ENCODE measurements around the gene COMMD1.
"Not testable (repeated sequence)": the region's sequence is repeated elsewhere in the genome, so short reads cannot be mapped to it uniquely, and the experiment has no call there.

The COMMD1 gene

GRCh38 chr2:62076980-62077638 is 171.6 kb downstream of the COMMD1 start:
- no peak for DNase-seq

- no peak for DNase-seq
Observed at GRCh38 chr2:62084801-62085200, 179.3 kb downstream of the COMMD1 start.

DNA sequence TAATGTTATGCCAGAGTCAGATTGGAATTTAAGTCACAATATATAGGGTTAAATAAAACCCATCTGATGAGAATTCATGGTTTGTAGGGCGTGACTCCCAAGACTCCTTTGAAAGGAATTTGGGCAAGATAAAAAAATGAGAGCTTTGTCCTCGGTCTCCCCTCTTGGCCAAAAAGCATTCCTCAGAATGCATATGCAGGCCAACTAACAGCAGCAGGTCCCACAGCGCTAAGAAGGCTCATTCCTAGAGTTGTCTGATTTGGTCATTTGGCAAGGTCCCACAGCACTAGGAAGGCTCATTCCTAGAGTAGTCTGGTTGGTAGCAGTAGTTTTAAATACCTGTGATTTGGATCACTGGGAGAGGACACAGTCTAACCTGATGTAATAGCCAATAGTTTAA is 184.2 kb downstream of the COMMD1 start:
- DNase-seq, result no peak

GRCh38 chr2:62091471-62091870 is 186.0 kb downstream of the COMMD1 start:
- DNase-seq, result no peak

- no peak for DNase-seq
Observed at GRCh38 chr2:62099050-62099449, 193.6 kb downstream of the COMMD1 start.

DNA sequence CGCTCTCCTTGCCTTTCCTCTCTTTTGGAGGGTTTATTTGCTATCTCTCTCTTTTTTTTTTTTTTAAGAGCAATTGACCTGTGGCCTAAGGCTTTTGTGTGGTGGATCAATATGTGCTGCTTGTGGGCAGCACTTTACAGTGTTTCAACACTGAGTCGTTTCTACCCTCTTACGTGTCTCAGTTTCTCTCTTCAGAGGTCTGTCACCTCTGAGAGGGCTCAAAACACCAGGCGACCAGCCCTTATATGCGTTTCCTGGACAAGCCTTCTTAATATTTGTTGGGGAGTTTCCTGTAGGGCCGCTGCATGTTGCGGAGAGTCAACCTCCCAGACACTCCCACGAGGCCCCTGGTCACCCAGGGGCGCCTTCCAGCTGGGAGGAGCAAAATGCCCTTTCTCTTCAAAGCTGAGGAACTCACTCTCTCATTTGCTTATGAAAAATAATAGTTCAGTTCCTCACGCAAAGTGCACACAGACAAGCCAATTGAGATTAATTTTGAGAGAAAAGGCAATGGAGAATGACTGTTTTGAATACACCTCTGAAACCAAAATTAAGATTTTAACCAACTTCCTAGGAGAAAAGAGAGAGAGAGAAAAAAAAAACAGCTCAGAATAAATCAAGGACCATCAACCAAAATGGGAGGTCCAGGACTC is 194.2 kb downstream of the COMMD1 start:
- DNase-seq, result no peak

DNA sequence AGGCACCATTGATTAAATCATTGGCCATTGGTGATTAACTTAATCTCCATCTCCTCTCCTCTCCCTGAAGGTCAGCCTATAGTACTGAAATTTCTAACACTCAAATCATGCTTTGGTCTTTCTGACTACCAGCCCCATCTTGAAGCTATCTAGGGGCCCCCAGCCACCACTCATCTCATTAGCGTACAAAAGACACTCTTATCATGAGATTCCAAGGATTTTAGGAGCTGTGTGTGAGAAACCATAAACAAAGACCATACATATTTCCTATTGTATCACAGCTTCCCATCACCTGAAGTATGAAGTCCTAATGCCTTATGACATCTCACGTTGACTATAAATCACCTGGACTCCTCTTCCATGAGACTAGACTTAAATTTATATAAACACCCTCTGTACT is 196.4 kb downstream of the COMMD1 start:
- DNase-seq, result no peak

GRCh38 chr2:62102402-62102920 is 197.0 kb downstream of the COMMD1 start:
- DNase-seq, result no peak

DNA sequence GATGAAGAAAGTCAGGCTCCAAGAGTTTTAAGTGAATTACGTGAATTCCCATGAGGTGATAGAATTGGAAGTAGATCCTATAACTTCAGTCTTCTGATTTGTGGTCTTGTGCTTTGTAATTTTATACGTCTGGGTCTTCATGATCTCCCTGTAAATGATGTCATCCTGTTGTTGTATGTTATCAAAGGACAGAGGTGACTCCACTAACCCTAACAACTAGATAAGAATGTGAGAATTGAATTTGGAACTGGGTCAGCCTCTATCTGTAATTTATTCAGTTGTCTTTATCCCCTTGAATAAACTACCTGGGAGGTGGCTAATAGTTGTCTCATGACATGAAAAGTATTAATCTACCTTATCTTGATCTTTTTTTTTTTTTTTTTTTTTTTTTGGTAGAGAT is 204.1 kb downstream of the COMMD1 start:
- no peak for DNase-seq

DNA sequence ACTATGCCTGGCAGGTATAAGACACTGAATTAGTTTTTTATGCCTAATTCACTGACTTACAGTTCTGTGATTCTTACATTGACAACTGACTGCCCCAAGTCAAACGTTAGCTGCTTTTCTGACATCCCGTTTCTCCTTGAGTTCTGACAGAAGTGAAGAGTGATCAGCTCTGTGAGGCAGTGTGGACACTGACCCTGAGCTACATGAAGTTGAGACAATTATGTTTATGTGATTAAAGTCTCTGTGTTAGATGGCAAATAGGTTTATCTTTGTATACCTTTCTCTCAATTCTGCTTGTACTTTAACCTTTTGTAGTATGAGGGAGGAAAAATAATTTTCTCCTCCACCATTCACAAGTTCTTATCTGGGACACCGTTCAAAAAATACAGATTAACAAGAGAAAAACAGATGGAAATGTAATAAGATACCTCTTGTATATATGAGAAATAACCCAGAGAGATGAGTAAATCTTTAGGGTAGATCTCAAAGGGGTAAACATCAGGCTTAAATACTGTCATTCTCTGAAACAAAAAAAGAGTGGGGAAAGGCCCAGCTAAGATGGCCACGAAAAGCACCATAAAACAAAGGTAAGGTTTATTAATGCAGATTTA is 205.0 kb downstream of the COMMD1 start:
- no peak for DNase-seq

GRCh38 chr2:62112179-62112578 is 206.7 kb downstream of the COMMD1 start:
- no peak for DNase-seq

- no peak for DNase-seq
Observed at GRCh38 chr2:62114564-62114963, 209.1 kb downstream of the COMMD1 start.

DNA sequence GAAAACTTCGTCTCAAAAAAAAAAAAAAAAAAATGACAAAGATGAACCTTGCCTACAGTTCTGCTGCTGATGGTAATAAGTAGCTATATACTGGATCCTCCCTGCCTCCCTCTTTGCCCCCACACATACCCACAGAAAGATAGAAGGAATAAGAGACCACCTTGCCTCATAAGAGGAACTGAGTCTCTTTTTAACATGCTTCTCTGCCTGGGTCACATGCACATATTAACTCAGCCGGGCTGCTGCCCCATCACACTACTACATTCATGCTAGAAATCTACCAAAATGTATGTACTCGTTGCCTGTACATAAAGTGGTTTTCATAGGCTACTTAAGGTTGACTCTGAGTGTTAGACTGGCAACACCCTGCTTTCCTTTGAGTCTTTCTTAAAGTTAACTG is 211.5 kb downstream of the COMMD1 start:
- no peak for DNase-seq

- DNase-seq, result no peak
Observed at GRCh38 chr2:62118160-62118559, 212.7 kb downstream of the COMMD1 start.

GRCh38 chr2:62119311-62119974 is 214.0 kb downstream of the COMMD1 start:
- DNase-seq, result no peak

GRCh38 chr2:62126239-62126638 is 220.8 kb downstream of the COMMD1 start:
- DNase-seq, result not testable (repeated sequence)

GRCh38 chr2:62133320-62133823 is 227.9 kb downstream of the COMMD1 start:
- DNase-seq, result no peak

DNA sequence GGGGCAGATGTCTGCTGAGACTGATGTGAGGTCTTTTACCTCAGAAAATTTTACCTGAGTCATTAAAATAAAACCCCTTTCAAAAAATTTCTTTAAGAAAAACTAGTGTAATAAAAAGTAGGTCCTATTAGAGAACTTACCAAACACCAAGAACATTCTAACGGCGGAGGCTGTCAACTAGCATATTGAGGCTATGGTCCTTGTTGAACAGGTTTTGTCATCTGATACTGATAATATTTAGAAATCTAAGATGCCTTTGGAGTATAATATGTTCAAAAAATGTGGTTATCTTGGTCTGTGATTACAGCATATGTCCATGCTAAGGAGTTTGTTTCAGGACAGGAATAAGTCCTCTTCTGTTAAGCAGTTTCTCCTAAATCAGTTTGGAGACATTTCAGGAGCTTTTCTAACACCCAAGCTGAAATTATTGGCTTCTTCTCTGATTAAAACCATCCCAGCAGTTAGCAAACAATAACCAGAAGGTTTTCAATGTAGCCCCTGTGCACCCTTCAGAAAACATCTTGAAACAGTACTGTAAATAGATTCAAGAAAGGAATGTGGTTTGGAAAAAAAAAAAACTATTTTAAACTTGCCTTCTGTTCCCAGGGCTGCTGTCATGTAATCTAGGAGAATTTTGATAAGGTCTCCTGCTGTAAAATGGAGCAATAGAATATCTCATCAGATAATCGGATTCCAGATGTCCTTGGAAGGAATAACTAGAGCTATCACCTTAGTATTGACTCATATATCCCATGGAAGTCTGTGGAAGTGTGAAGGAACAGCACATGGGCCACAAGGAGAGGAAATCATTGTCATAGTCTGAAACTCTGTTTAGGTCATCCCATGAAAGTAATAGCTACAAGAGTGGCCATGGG is 231.7 kb downstream of the COMMD1 start:
- DNase-seq, result no peak

- no peak for DNase-seq
Observed at GRCh38 chr2:62140426-62141141, 235.1 kb downstream of the COMMD1 start.

- no peak for DNase-seq
Observed at GRCh38 chr2:62141142-62141740, 235.8 kb downstream of the COMMD1 start.

- DNase-seq, result no peak
Observed at GRCh38 chr2:62142054-62142453, 236.6 kb downstream of the COMMD1 start.
